HFFc6 (cell line): ENCODE measurements around the gene SEMA3B. TPM values are rescaled to one million over a fixed set of nuclear protein-coding genes. Genes with fewer than 3 reads are reported as not detected.
A peak's percentile ranks its signal among the peaks of the same experiment; 100 is the strongest.
"Not testable (repeated sequence)": the region's sequence is repeated elsewhere in the genome, so short reads cannot be mapped to it uniquely, and the experiment has no call there.

Experiments
- DNase-seq: peaks from one replicate; pipeline ENCODE4 v3.0.0-alpha.2; 2018
- H3K27ac Mint-ChIP-seq: 2 replicates; pipeline ENCODE4 v1.8.0; 2020; ENCODE audit warnings: mild to moderate bottlenecking, mixed read lengths
- H3K27me3 Mint-ChIP-seq: 2 replicates; pipeline ENCODE4 v1.8.0; 2021; ENCODE audit warnings: mild to moderate bottlenecking, moderate library complexity, mixed read lengths; ENCODE audit not compliant: insufficient read depth
- H3K36me3 Mint-ChIP-seq: 2 replicates; pipeline ENCODE4 v1.8.0; 2021; ENCODE audit warnings: low read depth, mixed read lengths
- H3K4me1 Mint-ChIP-seq: 2 replicates; pipeline ENCODE4 v1.8.0; 2020; ENCODE audit warnings: low read depth, mixed read lengths
- H3K4me3 Mint-ChIP-seq: 2 replicates; pipeline ENCODE4 v1.8.0; 2020; ENCODE audit warnings: mild to moderate bottlenecking, moderate library complexity, mixed read lengths
- H3K9me3 Mint-ChIP-seq: 2 replicates; pipeline ENCODE4 v1.8.0; 2020; ENCODE audit warnings: mild to moderate bottlenecking, mixed read lengths
- CTCF ChIP-seq: fragments of 200-600 bp; sonication (generic); IDR thresholded peaks from 2 replicates; pipeline ENCODE4 v1.5.0; 2021; ENCODE audit warnings: antibody characterized with exemption, mild to moderate bottlenecking
- total RNA-seq, 6 experiments: library from RNA; stranded (reverse); fragmentation: NEBNext Ultra II Directional; extraction: Animal tissue kit (Norgen Biotek cat#: 25700); gene quantifications; 2 replicates in 1 of 6; 3 replicates in 5 of 6; pipeline ENCODE4 v1.2.3, GENCODE V29; 2021

The SEMA3B gene
- total RNA-seq, 6 experiments from 2014 or later: 14.5 to 26.6 (median 24.7) TPM

- no peak overlapping the region for H3K4me3 Mint-ChIP-seq
- no peak for TF ChIP-seq CTCF
Observed at GRCh38 chr3:50302095-50303012, 33.4 kb downstream of the SEMA3B start.

GRCh38 chr3:50303013-50303815 is 34.3 kb downstream of the SEMA3B start, which contains the start of gene HYAL1:
Gene HYAL1, minus strand, starts transcription at chr3:50303574. Its CDS starts 618 bp downstream, at chr3:50302956.
- no peaks in the 10 kb centered on the region; the same call in 1 of the 2 replicates for H3K9me3 Mint-ChIP-seq
- peak; percentile 33; the same call in 1 of the 2 replicates for TF ChIP-seq CTCF
- no peak for DNase-seq

More at GRCh38 chr3:50302095-50303012, 33.4 kb downstream of the SEMA3B start:
- peaks cover 23% of the 10 kb centered on the region for H3K4me1 Mint-ChIP-seq
- no peak for DNase-seq
- no peak overlapping the region for H3K27ac Mint-ChIP-seq
- H3K36me3 Mint-ChIP-seq: no peaks in the 10 kb centered on the region
- no peaks in the 10 kb centered on the region; the same call in 1 of the 2 replicates for H3K27me3 Mint-ChIP-seq
- no peaks in the 10 kb centered on the region; the same call in 1 of the 2 replicates for H3K9me3 Mint-ChIP-seq

GRCh38 chr3:50304601-50305000 is 35.7 kb downstream of the SEMA3B start:
- no peak for TF ChIP-seq CTCF
- no peak for DNase-seq
- peaks cover 5% of the 10 kb centered on the region; the same call in 1 of the 2 replicates for H3K9me3 Mint-ChIP-seq
- H3K27me3 Mint-ChIP-seq: no peaks in the 10 kb centered on the region
- H3K4me3 Mint-ChIP-seq: no peak overlapping the region
- no peak overlapping the region for H3K27ac Mint-ChIP-seq
- H3K4me1 Mint-ChIP-seq: peaks cover 16% of the 10 kb centered on the region
- no peaks in the 10 kb centered on the region for H3K36me3 Mint-ChIP-seq

More at GRCh38 chr3:50303013-50303815, 34.3 kb downstream of the SEMA3B start, which contains the start of gene HYAL1:
- no peak within 1 kb of the TSS for H3K4me3 Mint-ChIP-seq
- H3K36me3 Mint-ChIP-seq: no peaks in the 10 kb centered on the region
- no peak within 1 kb of the TSS for H3K27ac Mint-ChIP-seq
- H3K27me3 Mint-ChIP-seq: no peaks in the 10 kb centered on the region; the same call in 1 of the 2 replicates
- peaks cover 19% of the 10 kb centered on the region for H3K4me1 Mint-ChIP-seq

GRCh38 chr3:50312041-50312440 is 43.1 kb downstream of the SEMA3B start:
- Mint-ChIP-seq H3K4me1 (peaks cover 15% of the 10 kb centered on the region), H3K36me3 (peaks cover 12% of the 10 kb centered on the region)
- H3K9me3 Mint-ChIP-seq, H3K4me3 Mint-ChIP-seq, DNase-seq, H3K27ac Mint-ChIP-seq, H3K27me3 Mint-ChIP-seq: not testable (repeated sequence)

GRCh38 chr3:50314342-50314741 is 45.4 kb downstream of the SEMA3B start:
- H3K4me1 Mint-ChIP-seq: peaks cover 18% of the 10 kb centered on the region
- H3K27ac Mint-ChIP-seq: no peak overlapping the region; the same call in 1 of the 2 replicates
- 0 out of 2 replicates have a peak, but pooled peaks cover 5% of the 10 kb centered on the region for H3K9me3 Mint-ChIP-seq
- peaks cover 12% of the 10 kb centered on the region for H3K36me3 Mint-ChIP-seq
- TF ChIP-seq CTCF: no peak
- no peaks in the 10 kb centered on the region; the same call in 1 of the 2 replicates for H3K27me3 Mint-ChIP-seq
- DNase-seq: no peak
- H3K4me3 Mint-ChIP-seq: no peak overlapping the region
